HG02763 (cell line): ENCODE results near the gene C6orf132.
"Not testable (repeated sequence)": the region's sequence is repeated elsewhere in the genome, so short reads cannot be mapped to it uniquely, and the experiment has no call there.

ENCODE experiments used
- ATAC-seq: cut with Tn5 transposase; IDR thresholded peaks from one replicate; pipeline ENCODE4 v1.9.1; 2021; ENCODE audit warnings: mild to moderate bottlenecking, moderate library complexity; ENCODE audit not compliant: unreplicated experiment

Gene C6orf132

DNA sequence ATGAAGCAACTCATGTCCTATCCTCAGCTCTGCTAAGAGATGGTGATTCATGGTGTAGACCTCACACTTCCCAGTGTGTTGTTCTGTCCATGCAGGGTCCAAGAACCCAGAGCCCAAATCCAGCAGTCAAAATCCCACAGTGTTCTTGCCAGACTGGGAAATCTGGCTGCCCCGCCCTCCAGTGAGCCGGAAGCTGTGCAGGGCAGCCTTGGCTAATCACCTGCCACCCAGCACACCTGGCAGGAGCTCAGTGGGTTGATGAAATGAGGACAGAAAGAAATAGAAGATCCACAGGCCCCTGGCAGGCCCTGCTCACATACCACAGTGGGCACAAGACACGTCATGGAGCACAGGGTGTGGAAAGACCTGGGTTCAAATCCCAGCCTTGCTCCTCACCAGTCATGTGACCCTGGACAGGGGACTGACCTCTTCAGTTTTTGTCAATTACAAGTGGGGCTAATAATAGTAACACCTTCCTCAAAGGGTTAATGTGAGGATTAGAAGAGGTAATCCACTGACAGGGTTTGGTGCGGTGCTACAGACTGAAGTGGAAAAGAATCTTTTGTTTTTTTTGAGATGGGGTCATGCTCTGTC is 17.1 kb upstream of the C6orf132 start:
- ATAC-seq, result no peak

DNA sequence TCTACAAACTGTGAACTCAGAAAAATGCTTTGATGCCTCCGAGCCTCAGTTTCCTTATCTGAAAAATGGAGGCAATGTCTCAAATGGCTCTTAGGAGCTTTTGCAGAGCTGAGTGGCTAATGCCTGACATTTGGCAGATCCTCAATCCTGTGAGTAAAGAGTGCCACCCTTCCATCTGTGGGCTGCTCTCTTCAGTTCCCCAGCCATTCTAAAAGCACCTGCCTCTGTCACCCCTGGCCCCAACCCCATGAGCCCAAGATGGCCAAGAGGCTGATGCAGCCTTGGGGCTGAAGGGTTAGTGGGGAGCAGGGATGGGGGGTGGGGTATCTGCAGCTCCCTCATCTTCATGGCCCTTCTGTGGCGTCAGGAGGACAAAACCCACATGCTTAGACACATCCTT is 16.2 kb upstream of the C6orf132 start:
- no peak for ATAC-seq

DNA sequence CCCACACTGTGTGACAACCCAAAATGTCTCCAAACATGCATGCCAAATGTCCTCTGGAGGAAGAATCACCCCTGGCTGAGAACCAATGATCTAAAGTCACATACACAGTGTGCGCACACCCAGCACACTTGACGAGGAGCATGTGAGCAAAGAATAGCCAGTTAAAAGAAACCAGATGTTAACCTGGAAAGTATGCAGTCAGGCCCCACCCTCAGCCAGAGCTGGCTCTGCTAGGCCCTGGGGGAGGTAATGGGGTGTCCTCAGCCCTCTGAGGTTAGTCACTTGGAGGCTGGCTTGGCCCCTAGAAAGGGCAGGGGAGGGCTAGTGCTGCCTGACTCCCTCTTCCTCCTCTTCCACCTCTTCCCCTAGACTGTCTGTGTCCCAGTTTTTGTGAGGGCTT is 15.6 kb upstream of the C6orf132 start:
- ATAC-seq, result no peak

GRCh38 chr6:42156638-42157037 is 14.2 kb upstream of the C6orf132 start:
- ATAC-seq, result no peak

DNA sequence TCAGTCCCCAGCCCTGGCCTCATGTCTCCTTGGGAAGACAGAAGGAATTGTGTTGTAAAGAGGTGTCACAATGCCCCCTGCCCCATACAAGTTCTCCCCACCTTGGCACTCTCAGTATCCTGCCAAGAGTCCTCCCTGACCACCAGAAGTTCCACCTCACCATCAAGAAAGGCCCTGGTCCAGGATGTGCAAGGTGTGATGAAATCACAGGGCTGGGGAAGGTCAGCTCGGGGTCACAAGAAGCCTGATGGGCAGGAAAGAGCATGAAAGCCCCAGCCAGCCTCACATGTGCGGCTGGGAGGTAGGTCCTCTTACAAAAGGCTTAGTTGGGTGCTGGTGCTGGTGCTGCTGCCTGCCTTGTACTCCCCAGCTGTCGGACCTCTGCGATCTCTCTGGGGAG is 12.9 kb upstream of the C6orf132 start:
- no peak for ATAC-seq

DNA sequence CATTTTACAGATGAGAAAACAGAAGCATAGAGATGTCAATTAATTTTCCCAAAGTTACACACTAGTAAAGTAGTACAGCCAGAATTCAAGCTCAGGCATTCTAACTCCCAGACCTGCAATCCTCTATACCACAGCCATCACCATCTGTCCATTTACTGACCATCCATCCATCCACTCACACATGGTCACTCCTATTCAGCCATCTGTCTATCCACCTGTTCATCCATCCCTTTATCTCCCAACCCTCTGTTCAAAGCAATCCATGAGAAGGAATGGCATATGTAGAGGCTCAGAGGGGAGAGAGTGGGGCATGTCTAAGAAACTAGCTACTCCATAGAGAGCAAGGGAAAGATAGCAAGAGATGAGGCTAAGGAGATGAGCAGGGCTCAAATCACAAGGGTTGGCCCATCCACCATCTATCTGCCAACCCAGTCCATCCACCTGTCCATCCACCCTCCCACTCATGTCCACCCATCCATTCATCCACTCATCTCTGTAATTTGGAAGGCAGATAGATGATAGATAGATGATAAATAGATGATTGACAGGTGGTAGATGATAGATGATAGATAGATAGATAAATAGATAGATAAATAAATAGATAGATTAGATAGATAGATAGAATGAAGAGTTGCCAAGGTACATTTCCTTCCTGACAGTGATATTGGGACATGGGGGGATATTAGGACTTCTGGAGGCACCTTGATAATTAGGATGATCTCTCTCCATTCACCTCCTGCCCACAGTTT is 12.2 kb upstream of the C6orf132 start:
- ATAC-seq, result no peak

- no peak for ATAC-seq
Observed at GRCh38 chr6:42153921-42154320, 11.5 kb upstream of the C6orf132 start.

DNA sequence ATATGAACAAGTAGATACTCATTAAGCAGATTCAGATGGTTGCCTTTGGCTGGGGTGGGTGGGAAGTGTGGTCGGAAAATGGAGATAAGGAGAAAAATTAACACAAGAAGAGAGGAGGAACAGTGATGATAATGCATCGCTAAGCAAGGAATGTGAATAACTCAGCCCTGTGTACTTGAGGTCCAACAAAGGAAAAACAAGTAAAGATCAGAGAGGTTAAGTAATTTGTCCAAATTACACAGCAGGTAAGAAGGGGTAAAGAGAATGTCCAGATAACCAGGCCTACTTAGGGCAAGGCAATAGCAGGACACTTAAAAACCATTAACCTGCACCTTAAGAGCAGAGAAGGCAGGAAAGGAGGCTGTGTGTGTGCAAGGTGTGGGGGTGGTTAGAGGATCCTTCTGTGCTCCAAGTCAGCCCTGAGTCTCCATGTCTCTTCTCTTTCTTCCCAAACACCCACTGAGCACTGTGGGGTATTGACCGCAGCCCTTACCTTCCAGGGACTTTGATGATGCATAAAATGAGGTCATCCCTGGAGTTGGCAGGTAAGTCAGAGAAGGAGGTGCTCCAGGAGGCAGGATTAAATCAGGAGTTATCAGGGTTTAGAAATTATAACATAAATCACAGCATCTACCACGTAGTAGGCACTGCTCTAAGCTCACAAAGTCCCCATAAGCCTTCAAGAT is 10.3 kb upstream of the C6orf132 start:
- not testable (repeated sequence) for ATAC-seq

GRCh38 chr6:42152024-42152423 is 9.6 kb upstream of the C6orf132 start:
- ATAC-seq, result no peak

DNA sequence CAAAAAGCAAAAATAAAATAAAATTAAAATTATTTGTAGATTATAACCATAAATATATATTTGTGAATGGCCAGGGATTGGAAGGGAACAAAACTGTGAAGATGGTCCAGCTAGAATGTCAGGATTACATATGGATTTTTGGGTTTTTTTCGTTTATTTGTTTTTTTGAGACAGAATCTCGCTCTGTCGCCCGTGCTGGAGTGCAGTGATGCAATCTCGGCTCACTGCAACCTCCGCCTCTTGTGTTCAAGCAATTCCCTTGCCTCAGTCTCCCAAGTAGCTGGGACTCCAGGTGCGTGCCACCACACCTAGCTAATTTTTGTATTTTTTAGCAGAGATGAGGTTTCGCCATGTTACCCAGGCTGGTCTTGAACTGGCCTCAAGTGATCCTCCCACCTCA is 7.8 kb upstream of the C6orf132 start:
- no peak for ATAC-seq

DNA sequence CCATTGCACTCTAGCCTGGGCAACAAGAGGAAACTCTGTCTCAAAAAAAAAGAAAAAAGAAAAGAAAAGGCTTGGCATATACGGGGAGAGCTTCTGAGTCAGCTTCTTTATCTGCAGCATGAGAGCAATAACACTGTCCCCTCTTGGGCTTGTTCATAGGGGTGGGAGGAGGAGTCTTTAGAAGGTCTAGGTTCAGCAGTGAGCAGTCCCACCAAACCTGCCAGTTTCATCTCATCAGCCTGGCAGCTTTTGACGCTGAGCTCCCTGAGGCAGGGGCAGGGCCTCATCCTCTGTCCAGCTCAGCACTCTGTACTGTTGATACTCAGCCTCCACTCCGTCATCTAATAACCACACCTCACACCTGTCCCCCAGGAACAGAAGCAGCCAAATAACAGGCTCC is 5.6 kb upstream of the C6orf132 start:
- ATAC-seq, result no peak

- no peak for ATAC-seq
Observed at GRCh38 chr6:42147138-42147562, 4.7 kb upstream of the C6orf132 start.

GRCh38 chr6:42141603-42142117 is 760 bp downstream of the C6orf132 start:
- no peak for ATAC-seq

DNA sequence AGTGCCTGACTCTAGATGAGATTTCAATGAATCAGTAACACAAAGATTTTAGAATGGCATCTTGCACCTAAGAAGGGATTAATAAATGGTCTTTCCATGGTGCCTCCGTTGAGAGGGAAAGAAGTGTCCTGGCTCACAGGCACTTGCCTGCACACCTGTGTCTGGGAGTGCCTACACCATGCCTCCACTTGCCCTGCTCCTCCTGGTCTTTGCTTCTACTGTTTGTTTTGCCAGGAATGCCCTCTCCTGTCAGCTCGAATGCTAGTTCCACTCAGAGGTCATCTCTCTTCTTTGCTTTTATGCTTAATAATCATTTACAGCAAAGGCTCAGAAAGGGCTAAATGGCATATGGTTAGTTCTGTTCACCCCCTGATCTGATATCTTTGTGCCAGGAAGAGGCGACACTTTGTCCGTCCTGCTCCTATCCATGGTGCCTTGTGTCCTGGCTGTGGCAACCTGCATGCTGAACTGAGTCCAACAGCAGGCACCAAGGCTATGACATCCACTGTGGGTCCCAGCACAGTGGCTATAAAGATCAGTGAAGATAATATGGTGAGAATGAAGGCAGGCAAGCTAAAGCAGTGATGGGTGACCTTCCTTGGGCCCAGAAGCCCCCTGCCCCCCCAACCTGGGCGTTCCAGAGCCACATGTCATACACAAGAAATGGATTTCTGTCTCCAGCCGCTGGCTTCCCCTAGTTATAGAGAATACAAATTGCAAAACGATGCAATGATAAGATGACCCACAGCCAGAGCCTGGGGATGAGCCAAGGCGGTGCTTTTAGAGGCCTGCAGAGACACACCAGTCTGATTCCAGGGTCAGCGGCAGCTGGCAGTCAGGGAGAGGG is 1.4 kb downstream of the C6orf132 start:
- ATAC-seq, result no peak

DNA sequence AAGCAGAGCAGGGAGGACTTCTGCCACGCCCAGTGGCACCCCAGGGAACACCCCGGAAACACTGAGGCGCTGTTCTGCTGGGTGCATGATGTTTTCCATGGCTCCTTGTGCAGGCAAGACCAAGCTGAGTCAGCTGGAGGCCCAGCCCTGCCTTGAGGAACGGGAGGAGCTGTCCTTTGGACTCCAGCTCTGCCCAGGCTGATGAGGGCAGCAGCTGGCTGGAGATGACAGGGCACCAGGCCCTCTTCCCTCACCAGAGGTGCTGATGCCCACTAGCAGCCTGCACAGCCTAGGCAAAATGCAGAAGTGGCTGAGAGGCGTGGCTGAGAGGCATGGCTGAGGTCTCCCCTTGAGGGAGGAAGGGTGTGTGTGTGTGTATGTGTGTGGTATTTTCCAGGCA is 2.4 kb downstream of the C6orf132 start:
- ATAC-seq, result no peak

- ATAC-seq, result no peak
Observed at GRCh38 chr6:42138630-42139619, 3.5 kb downstream of the C6orf132 start.

DNA sequence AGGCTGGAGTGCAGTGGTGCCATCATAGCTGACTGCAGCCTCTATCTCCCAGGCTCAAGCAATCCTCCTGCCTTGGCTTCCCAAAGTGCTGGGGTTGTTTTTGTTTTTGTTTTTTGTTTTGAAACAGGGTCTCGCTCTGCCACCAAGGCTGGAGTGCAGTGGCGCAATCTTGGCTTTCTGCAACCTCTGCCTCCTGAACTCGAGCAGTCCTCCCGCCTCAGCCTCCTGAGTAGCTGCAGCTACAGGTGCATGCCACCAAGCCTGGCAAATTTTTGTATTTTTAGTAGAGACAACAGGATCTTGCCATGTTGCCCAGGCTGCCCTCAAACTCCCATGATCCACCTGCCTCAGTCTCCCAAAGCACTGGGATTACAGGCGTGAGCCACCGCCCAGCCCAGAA is 4.2 kb downstream of the C6orf132 start:
- no peak for ATAC-seq

DNA sequence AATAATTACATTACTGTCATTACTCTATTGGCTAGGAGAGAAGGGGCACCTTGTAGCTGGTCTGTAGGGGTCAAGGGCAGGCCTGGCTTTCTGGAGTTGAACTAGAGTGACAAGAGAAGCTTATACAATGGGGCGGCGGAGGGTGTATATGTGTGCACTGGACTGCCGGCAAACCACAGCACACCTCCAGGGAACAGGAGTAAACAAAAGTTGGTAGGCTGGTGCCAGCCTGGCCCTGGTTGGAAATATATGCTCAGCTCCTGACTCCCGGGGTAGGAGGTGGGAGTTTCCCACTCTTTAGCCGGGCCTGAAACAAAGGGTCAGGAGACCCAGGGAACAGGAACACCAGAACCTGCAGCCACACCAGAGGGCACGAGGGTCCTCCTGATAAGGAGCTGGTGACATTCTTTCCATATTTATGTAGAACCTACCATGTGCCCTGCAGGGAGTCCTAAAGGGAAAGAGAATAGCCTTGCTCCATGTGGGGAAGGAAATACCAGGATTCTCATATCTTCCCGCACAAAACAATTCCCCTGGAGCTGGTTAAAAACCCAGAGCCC is 5.1 kb downstream of the C6orf132 start:
- no peak for ATAC-seq

GRCh38 chr6:42136508-42137193 is 5.8 kb downstream of the C6orf132 start:
- no peak for ATAC-seq
